ENCODE measurements around the gene FMN1.

FMN1 gene

GRCh38 chr15:32774022-32774421 lies 420.5 kb downstream of the FMN1 start:
- no peaks in the 10 kb centered on the region for H3K36me3 Mint-ChIP-seq
- no peak overlapping the region for H3K27ac Mint-ChIP-seq
- DNase-seq (ENCODE audit: low spot score in 2 of 2) (no peak), ATAC-seq (no peak)
- no peaks in the 10 kb centered on the region for H3K4me1 Mint-ChIP-seq
- H3K4me3 Mint-ChIP-seq, result no peak overlapping the region
- no peaks in the 10 kb centered on the region for H3K9me3 Mint-ChIP-seq

GRCh38 chr15:32767236-32767635 lies 427.3 kb downstream of the FMN1 start:
- H3K36me3 Mint-ChIP-seq, result no peaks in the 10 kb centered on the region
- H3K9me3 Mint-ChIP-seq, result no peaks in the 10 kb centered on the region
- no peak for ATAC-seq
- DNase-seq (ENCODE audit: low spot score in 2 of 2), result no peak
- H3K4me3 Mint-ChIP-seq, result no peak overlapping the region
- H3K27ac Mint-ChIP-seq, result no peak overlapping the region
- no peaks in the 10 kb centered on the region for H3K4me1 Mint-ChIP-seq

- ATAC-seq (no peak), DNase-seq (ENCODE audit: low spot score in 2 of 2) (no peak)
- H3K36me3 Mint-ChIP-seq, result no peaks in the 10 kb centered on the region
- no peak overlapping the region for H3K4me3 Mint-ChIP-seq
- no peak overlapping the region for H3K27ac Mint-ChIP-seq
- H3K4me1 Mint-ChIP-seq, result no peaks in the 10 kb centered on the region
- H3K9me3 Mint-ChIP-seq, result no peaks in the 10 kb centered on the region
Observed at GRCh38 chr15:32766101-32766500, 428.4 kb downstream of the FMN1 start.

- Mint-ChIP-seq H3K27ac (no peak overlapping the region), H3K4me1 (no peaks in the 10 kb centered on the region), H3K9me3 (no peaks in the 10 kb centered on the region), H3K4me3 (no peak overlapping the region), H3K36me3 (no peaks in the 10 kb centered on the region)
- ATAC-seq (no peak), DNase-seq (ENCODE audit: low spot score in 2 of 2) (no peak)
Observed at GRCh38 chr15:32765236-32765635, 429.3 kb downstream of the FMN1 start.

GRCh38 chr15:32763295-32763694 lies 431.2 kb downstream of the FMN1 start:
- DNase-seq (ENCODE audit: low spot score in 2 of 2) (no peak), ATAC-seq (no peak)
- no peaks in the 10 kb centered on the region for H3K9me3 Mint-ChIP-seq
- no peaks in the 10 kb centered on the region for H3K4me1 Mint-ChIP-seq
- no peaks in the 10 kb centered on the region for H3K36me3 Mint-ChIP-seq
- no peak overlapping the region for H3K27ac Mint-ChIP-seq
- H3K4me3 Mint-ChIP-seq, result no peak overlapping the region

- no peak for ATAC-seq
- Mint-ChIP-seq H3K36me3 (no peaks in the 10 kb centered on the region), H3K4me3 (no peak overlapping the region), H3K9me3 (peaks cover 2% of the 10 kb centered on the region), H3K27ac (no peak overlapping the region), H3K4me1 (no peaks in the 10 kb centered on the region)
- no peak for DNase-seq (ENCODE audit: low spot score in 2 of 2)
Observed at GRCh38 chr15:32757426-32757825, 437.1 kb downstream of the FMN1 start.

- Mint-ChIP-seq H3K9me3 (no peaks in the 10 kb centered on the region), H3K27ac (no peak overlapping the region), H3K36me3 (no peaks in the 10 kb centered on the region), H3K4me3 (no peak overlapping the region), H3K4me1 (no peaks in the 10 kb centered on the region)
- ATAC-seq (no peak), DNase-seq (ENCODE audit: low spot score in 2 of 2) (no peak)
Observed at GRCh38 chr15:32750979-32751378, 443.5 kb downstream of the FMN1 start.

- no peaks in the 10 kb centered on the region for H3K36me3 Mint-ChIP-seq
- no peaks in the 10 kb centered on the region for H3K9me3 Mint-ChIP-seq
- no peak overlapping the region for H3K4me3 Mint-ChIP-seq
- DNase-seq (ENCODE audit: low spot score in 2 of 2), result no peak
- ATAC-seq, result no peak
- no peak overlapping the region for H3K27ac Mint-ChIP-seq
- no peaks in the 10 kb centered on the region for H3K4me1 Mint-ChIP-seq
Observed at GRCh38 chr15:32747921-32748342, 446.6 kb downstream of the FMN1 start.

GRCh38 chr15:32746116-32746857 lies 448.2 kb downstream of the FMN1 start:
- H3K36me3 Mint-ChIP-seq, result no peaks in the 10 kb centered on the region
- H3K4me3 Mint-ChIP-seq, result no peak overlapping the region
- H3K27ac Mint-ChIP-seq, result no peak overlapping the region
- H3K4me1 Mint-ChIP-seq, result no peaks in the 10 kb centered on the region
- no peaks in the 10 kb centered on the region for H3K9me3 Mint-ChIP-seq
- DNase-seq (ENCODE audit: low spot score in 2 of 2), result no peak
- no peak for ATAC-seq

- peaks cover 3% of the 10 kb centered on the region for H3K9me3 Mint-ChIP-seq
- H3K36me3 Mint-ChIP-seq, result no peaks in the 10 kb centered on the region
- no peak for ATAC-seq
Observed at GRCh38 chr15:32743411-32744140, 450.9 kb downstream of the FMN1 start.

GRCh38 chr15:32739522-32740063 lies 454.9 kb downstream of the FMN1 start:
- Mint-ChIP-seq H3K4me1 (no peaks in the 10 kb centered on the region), H3K4me3 (no peak overlapping the region), H3K27ac (no peak overlapping the region), H3K36me3 (no peaks in the 10 kb centered on the region), H3K9me3 (peaks cover 3% of the 10 kb centered on the region)
- ATAC-seq (no peak), DNase-seq (ENCODE audit: low spot score in 2 of 2) (no peak)

More at GRCh38 chr15:32743411-32744140, 450.9 kb downstream of the FMN1 start:
- Mint-ChIP-seq H3K4me3 (no peak overlapping the region), H3K27ac (no peak overlapping the region), H3K4me1 (no peaks in the 10 kb centered on the region)
- no peak for DNase-seq (ENCODE audit: low spot score in 2 of 2)

- H3K9me3 Mint-ChIP-seq, result peaks cover 3% of the 10 kb centered on the region
Observed at GRCh38 chr15:32738666-32739065, 455.8 kb downstream of the FMN1 start.

GRCh38 chr15:32737304-32737703 lies 457.2 kb downstream of the FMN1 start:
- no peaks in the 10 kb centered on the region for H3K4me1 Mint-ChIP-seq
- H3K36me3 Mint-ChIP-seq, result no peaks in the 10 kb centered on the region
- no peak overlapping the region for H3K27ac Mint-ChIP-seq
- DNase-seq (ENCODE audit: low spot score in 2 of 2), result no peak
- no peak for ATAC-seq
- peaks cover 3% of the 10 kb centered on the region for H3K9me3 Mint-ChIP-seq
- no peak overlapping the region for H3K4me3 Mint-ChIP-seq

More at GRCh38 chr15:32738666-32739065, 455.8 kb downstream of the FMN1 start:
- no peak overlapping the region for H3K4me3 Mint-ChIP-seq
- no peak for ATAC-seq
- no peak for DNase-seq (ENCODE audit: low spot score in 2 of 2)
- no peaks in the 10 kb centered on the region for H3K36me3 Mint-ChIP-seq
- no peaks in the 10 kb centered on the region for H3K4me1 Mint-ChIP-seq
- H3K27ac Mint-ChIP-seq, result no peak overlapping the region

GRCh38 chr15:32736701-32737061 lies 457.8 kb downstream of the FMN1 start:
- DNase-seq (ENCODE audit: low spot score in 2 of 2) (no peak), ATAC-seq (no peak)
- Mint-ChIP-seq H3K4me1 (no peaks in the 10 kb centered on the region), H3K9me3 (peaks cover 3% of the 10 kb centered on the region), H3K27ac (no peak overlapping the region), H3K4me3 (no peak overlapping the region), H3K36me3 (no peaks in the 10 kb centered on the region)

GRCh38 chr15:32735989-32736700 lies 458.4 kb downstream of the FMN1 start:
- H3K27ac Mint-ChIP-seq, result no peak overlapping the region
- no peak for DNase-seq (ENCODE audit: low spot score in 2 of 2)
- no peaks in the 10 kb centered on the region for H3K36me3 Mint-ChIP-seq
- no peaks in the 10 kb centered on the region for H3K4me1 Mint-ChIP-seq
- peaks cover 3% of the 10 kb centered on the region for H3K9me3 Mint-ChIP-seq
- ATAC-seq, result no peak
- H3K4me3 Mint-ChIP-seq, result no peak overlapping the region

All from stimulated activated effector memory CD8-positive, alpha-beta T cell treated with anti-CD3 and anti-CD28 coated beads, Interleukin-12 subunit alpha, Interleukin-12 subunit beta, amount 100 ng/mL, for 72 hours (primary cell).